HG03108 (cell line): ENCODE results near the gene PRELID2.
"Not testable (repeated sequence)": the region's sequence is repeated elsewhere in the genome, so short reads cannot be mapped to it uniquely, and the experiment has no call there.

Source experiments
- ATAC-seq: cut with Tn5 transposase; IDR thresholded peaks from one replicate; pipeline ENCODE4 v1.9.1; 2021; ENCODE audit warnings: moderate library complexity; ENCODE audit not compliant: unreplicated experiment

Gene PRELID2

DNA sequence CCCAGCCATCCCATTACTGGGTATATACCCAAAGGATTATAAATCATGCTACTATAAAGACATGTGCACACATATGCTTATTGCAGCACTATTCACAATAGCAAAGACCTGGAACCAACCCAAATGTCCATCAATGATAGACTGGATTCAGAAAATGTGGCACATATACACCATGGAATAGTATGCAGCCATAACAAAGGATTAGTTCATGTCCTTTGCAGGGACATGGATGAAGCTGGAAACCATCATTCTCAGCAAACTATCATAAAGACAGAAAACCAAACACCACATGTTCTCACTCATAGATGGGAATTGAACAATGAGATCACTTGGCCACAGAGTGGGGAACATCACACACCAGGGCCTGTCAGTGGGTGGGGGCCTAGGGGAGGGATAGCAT lies 36.6 kb downstream of the PRELID2 start:
- ATAC-seq, result not testable (repeated sequence)

- ATAC-seq, result no peak
These were observed 37.8 kb downstream of the PRELID2 start for GRCh38 chr5:145797336-145797735.

DNA sequence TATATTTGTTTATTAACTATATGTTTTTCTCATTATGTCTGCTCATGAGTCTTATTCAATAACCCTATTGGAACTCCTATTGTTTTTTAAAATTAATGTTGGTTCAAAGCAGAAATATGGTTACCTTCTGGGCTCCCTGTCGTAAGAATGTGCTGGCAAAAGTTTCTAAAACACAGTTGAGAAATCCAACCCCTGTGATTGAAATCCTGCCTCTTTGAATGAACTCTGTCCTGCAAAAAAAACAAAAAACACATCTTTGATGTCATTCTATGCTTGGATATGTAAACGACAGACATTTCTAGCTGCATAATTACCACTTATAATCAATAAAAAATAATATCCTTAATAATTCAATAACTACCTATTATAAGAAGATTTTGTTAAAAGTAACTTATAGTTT lies 38.8 kb downstream of the PRELID2 start:
- ATAC-seq, result no peak

DNA sequence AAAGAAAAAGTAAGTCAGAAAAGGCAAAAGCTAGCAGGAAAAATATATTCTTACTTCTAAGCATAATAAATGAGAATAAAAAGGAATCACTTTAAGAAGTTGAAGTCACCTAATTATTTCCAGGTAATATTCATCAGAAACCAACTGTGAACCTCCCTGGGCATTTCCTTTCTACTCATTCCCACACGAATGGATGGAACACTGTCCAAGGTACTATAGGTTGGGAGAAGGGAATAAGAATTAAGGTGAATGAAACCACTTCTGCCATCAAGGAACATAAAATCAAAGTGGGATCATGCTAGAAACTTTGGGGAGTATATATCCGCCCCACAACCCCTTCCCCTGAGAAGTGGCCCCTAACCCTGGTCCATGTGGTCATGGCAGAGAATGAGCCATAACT lies 41.6 kb downstream of the PRELID2 start:
- ATAC-seq, result no peak

GRCh38 chr5:145792840-145793239 lies 42.3 kb downstream of the PRELID2 start:
- no peak for ATAC-seq

GRCh38 chr5:145791866-145792265 lies 43.3 kb downstream of the PRELID2 start:
- ATAC-seq, result no peak

GRCh38 chr5:145787996-145788395 lies 47.1 kb downstream of the PRELID2 start:
- ATAC-seq, result no peak

- ATAC-seq, result no peak
These were observed 47.6 kb downstream of the PRELID2 start for GRCh38 chr5:145787507-145787906.

- ATAC-seq, result no peak
These were observed 48.1 kb downstream of the PRELID2 start for GRCh38 chr5:145787001-145787400.

DNA sequence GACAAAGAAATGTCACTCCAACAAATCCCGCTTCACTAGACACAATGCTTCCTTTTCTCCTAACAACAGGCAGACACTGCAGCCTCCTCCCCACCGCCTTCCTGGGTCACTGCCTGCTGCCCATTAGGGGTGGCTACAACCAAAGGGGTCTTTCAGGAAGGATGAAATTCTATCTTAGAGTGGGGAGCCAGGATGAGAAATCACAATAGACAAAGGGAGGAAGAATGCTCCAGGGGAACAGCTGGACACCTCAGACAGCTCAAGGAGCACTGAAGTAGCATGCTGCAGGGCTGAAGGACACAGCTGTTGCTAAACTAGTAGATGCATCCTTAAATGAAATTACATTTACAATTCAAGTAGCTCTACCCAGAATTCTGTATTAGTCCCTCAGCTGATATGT lies 54.2 kb downstream of the PRELID2 start:
- ATAC-seq, result no peak

- ATAC-seq, result no peak
These were observed 56.8 kb downstream of the PRELID2 start for GRCh38 chr5:145778144-145778900.

DNA sequence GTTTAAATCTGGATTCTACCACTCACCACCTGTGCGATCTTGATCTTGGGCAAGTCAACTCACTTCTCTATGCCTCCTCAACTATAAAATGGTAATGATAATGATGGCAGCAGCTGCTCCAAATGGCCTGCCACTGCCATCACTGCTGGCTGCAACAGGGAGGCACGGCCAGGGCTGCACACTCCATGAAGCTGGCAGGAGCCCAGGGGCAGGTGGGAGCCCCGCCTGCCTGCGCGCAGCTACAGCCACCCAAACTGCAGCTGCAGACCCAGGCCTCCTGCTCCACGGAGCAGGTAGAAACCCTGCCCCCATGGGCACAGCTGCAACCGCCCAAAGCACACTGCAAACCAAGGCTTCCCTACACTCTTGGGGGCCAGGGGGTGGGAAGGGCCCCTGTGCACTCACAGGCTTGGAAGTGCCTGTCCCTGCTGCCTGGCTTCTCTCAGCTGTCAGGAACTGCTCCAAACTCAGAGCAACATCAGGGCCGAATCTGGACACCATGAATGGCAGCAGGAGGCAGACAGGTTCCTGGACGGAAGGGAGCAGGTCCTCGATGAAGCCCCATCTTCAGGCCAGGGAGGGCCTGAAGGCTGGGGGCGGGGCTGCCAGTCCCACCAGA lies 57.6 kb downstream of the PRELID2 start:
- ATAC-seq, result no peak

- ATAC-seq, result no peak
These were observed 58.3 kb downstream of the PRELID2 start for GRCh38 chr5:145776886-145777285.

GRCh38 chr5:145775893-145776444 lies 59.2 kb downstream of the PRELID2 start:
- ATAC-seq, result no peak

GRCh38 chr5:145775411-145775810 lies 59.7 kb downstream of the PRELID2 start:
- no peak for ATAC-seq

- no peak for ATAC-seq
These were observed 60.7 kb downstream of the PRELID2 start for GRCh38 chr5:145774442-145774841.

DNA sequence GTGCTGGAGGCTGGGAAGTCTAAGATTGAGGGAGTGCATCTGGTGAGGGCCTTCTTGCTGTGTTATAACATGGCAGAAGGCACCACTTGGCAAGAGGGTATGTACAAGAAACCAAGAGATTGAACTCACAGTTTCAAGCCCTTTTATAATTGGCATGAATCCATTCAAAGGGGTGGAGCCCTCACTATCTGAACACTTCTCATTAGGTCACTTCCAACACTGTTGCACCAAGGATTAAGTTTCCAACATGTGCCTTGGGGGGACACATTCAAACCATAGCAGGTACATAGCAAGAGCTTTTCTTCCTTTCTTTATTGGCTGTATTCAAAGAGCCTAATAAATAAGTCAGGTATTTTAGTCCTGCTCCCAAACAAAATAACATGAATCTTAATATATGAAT lies 62.7 kb downstream of the PRELID2 start:
- no peak for ATAC-seq

DNA sequence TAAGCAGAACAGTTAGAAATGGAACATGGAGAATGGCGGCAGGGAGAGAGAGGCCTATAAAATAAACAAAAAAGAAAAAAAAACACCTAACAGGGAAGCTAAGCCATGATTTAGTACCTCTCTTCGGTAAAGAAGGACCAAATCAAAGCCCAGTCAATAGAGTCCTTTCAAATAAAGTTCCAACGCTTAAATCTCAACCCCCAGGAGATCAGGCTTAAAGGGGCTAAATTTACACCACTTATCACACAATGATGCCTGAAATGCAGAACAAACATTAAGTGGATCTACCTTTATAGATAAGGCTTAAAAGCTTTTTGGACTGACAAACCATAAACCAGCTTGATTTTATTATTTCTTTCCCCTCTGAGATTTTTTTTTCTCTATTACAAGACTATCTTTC lies 66.3 kb downstream of the PRELID2 start:
- no peak for ATAC-seq

GRCh38 chr5:145764325-145764724 lies 70.8 kb downstream of the PRELID2 start:
- no peak for ATAC-seq

DNA sequence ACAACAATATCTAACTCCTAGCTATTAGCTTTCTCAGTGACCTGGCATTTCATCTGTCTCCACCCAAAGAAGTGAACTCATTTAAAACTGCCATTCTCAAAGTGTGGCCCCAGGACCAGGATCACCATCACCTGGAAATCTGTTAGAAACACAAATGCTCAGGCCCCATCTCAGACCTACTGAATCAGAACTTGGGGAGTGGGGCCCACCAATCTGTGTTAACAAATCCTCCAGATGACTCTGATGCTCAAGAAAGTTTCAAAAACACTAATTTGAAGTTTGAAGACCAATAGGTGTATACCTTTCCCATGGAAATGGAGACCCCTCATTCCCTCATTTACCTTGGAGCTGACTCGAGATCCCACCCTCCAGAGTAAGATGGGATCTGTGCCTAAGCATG lies 72.3 kb downstream of the PRELID2 start:
- no peak for ATAC-seq

DNA sequence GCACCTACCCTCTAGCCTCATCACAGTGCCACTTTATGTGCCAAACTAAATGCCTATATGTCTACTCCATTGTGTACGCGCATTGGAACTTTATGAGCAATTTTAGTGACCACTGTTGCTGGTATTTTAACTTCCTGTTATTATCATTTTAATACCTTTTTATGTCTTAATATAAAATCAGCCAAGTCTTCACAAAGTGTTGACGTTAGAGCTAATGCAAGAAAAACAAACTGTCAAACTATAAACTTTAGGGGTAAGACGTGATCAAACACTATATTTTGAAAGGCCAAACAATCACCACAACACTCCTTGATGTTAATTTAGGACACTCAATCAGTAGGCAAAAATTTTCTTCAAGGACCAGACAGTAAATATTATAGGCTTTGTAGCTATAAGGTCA lies 73.9 kb downstream of the PRELID2 start:
- no peak for ATAC-seq

DNA sequence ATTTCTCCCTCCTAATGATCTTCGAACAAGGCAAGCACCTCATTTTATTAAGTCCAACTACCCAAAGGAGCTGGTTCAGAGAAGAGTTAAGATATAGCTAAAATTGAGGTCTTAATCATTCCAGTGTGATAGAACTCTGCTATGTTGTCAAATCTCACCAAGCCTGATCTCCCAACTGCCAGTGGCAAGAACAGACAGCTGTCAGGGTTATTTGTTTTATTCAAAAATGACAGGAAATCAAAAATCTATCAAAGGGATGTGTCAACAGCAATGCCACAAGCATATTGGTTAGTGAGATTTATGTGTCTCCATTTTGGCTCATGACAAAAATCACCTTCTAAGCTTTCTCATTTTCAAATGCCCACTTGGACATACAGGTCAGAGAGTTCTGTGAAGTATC lies 74.5 kb downstream of the PRELID2 start:
- ATAC-seq, result no peak
